Measurements from ENCODE around the gene CACNA1H.

CACNA1H gene

DNA sequence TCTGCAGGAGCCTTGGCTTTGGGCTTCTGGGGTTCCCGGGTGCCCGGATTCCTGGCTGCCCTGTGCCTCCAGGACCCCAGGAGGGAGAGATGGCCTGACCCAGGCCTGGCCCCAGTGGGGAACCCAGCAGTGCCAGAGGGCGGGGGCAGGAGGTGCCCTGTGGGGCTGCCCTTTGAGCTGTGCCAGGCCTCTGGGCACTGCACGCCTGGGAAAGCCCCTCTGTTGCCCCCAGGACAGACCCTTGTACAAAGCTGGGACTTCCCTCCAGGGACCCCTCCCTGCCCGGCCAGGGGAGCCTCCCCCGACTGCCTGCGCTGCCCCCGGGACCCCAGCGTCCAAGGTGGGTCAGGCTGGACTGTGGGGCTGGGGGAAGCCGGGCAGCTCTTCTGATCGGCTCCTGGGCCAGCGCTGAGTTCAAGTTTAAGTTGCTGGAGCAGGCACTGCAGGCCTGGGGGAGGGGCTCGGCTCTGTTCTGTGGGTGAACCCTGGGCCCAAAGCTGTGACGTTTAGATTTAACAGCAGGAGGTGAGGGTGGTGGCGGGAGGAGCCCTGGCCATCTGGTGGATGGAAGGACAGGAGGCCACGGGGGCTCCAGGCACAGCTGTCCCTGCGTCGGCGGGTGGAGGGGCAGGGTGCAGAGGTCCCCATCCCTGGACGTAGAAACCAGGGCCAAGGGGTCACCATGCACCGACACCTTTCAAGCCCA lies 29.2 kb upstream of the CACNA1H start:
- no peak for DNase-seq

DNA sequence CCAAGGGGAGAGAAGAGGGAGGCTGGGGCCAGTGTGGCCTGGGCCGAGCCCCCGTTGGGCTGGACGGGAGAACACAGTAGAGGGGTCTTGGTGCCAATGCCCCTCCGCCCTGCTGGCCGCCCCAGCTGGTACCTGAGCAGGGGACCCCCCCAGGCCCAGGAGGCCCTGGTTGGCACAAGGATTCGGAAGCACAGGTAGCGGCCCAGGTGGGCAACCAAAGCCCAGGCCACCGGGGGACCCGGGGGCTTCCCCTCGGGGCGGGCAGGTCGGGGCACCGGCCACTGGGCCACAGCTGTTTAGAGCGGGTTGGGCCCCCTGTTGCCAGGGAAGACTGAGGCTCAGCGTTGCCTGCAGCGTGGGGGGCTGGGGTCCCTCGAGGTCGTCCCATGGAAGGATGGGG lies 28.6 kb upstream of the CACNA1H start:
- DNase-seq = no peak

DNA sequence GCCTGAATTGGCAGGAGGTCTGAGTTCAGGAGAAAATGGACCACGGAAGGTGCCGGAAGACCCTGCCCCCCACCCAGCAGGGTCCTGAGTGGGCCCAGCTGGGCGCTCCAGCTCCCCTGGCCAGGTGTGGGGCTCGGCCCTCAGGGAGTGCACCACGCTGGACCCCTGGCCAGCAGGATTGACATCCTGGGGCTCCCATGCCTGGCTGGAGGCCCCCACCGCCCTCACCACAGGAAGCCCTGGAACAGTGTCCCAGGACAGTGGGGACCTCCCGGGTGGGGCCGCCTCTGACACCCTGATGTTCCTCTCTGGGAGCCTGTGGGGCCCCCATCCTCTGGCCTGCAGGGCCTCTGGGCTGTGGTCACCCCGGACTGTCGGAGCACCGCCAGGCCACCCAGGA lies 28.1 kb upstream of the CACNA1H start:
- no peak for DNase-seq

DNA sequence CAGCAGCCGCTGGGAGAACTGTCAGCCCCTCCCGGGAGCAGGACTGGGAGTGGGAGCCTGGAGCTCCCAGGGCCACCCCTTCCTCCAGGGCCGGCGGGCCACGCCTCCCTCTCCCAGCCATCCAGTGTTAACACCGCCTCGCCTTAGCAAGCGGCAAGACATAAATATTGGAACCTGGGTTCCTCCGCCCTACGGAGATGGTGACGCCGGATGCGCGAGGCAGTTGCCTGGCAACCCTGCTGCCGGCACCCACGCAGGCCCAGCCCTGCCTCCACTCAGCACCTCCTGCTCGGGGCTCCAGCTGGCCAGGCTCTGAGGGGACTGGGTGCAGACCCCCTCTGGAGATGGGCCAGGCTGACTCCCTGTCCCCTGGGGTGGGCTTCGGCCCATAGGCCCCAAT lies 27.4 kb upstream of the CACNA1H start:
- DNase-seq = no peak

DNA sequence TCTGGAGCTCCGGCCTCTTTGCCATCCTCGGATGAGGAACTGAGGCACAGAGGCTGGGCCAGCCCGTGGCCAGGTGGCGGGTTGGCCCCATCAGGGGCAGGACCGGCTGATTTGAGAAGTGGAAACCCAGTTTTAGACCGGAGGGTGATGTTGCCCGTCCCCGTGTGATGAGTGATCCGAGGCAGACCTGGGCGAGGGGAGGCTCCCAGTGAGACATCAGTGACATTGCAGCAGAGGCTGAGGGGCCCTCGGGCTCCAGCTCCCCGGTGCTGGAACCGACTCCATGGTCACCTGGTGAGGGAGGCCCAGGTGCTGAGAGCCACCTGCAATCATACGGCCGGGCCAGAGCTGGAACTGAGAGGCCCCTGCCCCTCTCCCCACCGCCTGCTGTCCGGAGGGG lies 26.9 kb upstream of the CACNA1H start:
- DNase-seq = no peak

DNA sequence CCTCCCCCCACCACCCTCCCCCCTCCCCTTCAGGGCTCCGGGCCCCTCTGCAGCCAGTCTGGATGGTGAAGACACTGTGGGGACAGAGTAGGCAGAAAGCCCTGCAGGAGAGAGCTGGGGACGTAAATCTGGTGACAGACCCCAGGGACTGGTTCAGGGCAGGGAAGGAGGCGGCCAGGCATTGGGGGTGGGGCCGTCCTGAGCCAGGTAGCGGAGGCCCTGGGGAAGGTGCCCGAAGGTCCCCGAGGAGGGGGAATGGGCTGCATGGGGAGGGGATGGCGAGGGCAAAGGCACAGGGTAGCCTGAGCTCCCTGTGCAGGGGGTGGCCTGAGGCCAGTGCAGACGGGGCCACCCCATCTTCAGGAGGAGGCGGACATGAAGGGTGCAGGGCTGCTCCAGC lies 26.3 kb upstream of the CACNA1H start:
- no peak for DNase-seq

DNA sequence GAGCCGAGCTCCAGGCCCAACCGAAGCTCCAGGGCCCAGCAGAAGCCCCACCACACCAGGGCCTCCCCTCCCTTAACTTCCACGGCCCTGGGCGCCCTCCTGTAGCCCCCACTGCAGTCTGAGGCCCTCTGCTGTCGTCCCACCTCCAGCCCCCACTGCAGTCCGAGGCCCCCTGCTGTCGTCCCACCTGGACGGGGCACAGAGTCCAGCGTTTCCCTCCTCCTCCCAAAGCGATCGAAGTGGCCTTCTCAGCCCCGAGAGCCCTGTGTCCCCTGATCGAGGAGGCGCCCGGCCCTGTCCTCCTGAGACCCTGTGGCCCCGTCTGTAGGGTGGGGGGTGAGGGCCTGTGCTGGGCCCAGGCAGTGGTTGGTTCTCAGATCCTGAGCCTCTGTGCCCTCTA lies 25.8 kb upstream of the CACNA1H start:
- DNase-seq = no peak

DNA sequence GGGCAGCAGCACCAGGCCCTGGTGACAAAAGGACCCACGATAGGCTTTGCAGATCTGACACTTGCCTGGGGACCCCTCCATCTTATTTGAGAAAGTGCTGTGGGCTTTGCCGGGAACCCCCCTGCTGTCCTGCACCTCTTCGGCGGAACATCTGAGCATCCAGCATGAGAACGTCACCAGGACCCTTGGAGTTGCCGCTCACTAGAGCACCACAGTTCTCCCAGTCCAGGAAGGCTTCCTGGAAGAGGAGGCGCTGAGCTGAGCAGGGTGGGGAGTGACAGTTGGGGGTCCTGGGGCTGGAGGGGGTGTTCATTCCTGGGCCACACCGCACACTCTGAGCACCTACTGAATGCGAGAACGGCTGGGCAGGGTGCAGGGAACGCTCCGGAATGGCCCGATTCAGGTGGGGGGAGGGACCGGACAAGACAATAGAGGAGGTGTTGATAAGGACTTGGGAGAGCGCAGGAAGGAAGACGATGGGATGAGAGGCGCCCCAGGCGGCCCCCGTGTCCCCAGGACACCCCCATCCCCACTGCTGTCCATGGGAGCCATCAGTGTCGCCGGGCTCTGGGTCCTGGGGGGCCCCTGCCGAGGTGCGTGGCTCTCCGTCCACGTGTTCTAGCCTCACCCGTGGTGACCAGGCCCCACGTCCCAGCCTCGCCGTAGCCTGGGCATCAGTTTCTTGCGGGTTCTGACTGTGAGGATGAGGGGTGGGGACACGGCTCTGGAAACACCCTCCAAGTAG lies 24.8 kb upstream of the CACNA1H start:
- DNase-seq = no peak

DNA sequence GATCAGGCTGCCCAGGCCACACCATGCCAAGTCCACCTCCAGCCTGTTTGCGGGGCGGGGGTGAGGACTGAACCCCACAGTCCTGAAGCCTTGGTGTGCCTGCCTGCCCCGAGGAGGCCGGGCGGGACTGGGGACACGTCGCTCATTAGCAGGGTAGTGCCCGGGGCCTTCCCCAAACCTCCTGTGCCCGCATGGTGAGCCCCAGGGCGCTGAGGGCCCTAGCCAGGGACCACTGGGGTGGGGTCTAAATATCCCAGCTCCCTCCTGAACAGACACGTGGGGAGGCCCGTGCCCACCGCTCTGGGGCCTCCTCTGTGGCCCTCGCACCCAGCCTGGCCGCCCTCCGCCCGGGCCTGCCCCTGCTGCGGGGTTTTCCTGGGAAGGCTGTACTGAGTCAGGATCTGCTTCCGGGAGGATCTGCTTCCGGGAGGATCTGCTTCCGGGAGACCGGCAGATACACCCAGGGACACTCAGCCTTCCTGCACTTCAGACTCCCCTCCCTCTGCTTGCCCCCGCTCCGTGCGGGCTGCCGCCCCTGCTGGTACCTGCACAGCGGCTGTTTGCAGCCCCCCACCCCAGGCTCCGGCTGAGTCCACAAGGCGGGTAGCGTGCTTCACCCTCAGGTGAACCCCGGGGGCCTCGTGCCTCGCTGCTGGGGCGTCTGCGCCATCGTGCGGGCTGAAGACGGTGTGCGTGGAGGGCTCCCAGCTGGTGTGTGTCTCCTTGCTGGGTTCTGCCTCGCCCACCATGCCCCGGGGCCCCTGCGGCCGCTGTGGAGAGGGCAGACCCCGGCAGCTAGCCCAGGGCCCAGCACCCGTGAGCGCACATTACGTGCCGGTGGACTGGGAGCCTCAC lies 23.6 kb upstream of the CACNA1H start:
- no peak for DNase-seq

DNA sequence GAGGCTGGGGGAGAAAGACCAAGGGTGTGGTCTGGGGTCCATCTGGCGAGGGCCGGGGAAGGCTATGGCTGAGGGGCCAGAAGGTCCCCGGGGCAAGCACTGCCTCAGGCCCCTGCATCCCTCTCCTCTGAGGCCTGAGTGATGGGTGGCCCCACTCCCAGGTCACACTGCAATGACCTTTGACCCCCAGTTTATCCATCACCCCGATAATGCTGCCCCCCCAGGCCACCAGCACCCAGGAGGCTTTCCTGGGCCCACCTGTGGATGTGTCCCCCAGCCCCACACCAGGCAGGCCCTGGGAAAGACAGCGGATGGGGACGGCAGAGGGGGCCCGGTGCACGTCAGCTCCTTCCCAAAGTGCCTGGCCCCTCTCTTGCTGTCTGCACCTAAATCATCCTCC lies 22.5 kb upstream of the CACNA1H start:
- DNase-seq = no peak

DNA sequence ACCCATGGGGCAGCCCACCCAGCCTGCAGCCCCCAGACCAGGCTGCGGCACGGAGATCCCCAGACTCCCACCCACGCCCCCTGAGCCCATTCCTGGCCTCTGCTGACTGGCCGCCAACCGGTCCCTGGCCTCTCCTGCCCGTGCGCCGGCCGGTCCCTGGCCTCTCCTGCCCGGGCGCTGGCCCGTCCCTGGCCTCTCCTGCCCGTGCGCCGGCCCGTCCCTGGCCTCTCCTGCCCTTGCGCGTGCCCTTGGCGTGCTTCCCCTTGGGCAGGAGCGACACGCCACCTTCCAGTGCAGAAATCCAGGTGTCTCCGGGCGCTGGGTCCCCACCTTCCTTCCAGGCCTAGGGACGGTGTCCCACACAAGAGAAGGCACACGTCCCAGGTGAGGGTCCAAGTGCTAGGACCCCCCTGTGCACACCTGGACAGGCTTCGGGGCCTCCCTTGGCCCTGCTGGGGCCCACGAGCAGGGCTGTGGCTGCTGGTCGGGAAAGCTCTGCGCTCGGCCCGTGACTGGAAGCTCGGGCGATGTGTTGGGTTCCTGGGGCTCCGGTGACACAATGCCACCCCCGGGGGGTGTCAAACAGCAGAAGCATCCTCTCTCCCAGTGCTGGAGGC lies 21.4 kb upstream of the CACNA1H start:
- no peak for DNase-seq

DNA sequence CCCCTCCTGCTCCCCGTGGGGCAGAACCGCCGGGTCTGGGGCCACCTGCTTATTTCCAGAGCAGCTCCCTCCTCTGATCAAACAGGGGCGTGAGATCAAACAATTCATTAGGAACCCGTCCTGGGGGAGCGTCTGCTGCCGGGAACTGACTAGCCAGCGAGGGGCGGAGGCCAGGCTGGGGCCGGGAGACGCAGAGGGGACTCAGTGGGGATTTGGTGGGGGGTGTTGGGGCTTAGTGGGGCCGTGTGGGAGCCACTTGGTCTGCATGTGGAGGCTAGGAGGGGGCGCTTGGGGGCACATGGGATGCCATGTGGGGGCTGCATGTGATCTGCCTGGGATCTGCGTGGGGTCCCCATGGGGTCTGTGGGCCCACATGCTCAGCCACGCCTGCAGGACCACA lies 20.5 kb upstream of the CACNA1H start:
- DNase-seq = no peak

DNA sequence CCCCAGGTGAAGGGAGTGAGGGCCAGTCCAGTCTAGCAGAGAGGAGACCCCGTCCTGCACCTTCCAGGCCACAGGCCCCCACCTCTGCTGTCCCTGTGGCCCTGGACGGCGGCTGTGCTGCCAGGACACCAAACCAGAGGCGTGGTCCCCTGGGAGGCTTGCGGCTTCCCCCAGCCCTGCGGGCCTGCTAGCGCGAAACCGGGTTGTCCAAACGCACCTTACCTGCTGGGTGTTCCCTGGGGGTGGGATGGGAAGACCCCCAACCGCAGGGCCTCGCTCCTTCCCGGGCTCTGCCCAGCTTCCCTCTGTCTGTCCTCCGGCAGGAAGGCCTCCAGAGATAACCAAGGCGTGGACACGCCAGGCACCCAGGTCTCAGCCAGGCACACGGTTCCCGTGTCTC lies 19.6 kb upstream of the CACNA1H start:
- no peak for DNase-seq

DNA sequence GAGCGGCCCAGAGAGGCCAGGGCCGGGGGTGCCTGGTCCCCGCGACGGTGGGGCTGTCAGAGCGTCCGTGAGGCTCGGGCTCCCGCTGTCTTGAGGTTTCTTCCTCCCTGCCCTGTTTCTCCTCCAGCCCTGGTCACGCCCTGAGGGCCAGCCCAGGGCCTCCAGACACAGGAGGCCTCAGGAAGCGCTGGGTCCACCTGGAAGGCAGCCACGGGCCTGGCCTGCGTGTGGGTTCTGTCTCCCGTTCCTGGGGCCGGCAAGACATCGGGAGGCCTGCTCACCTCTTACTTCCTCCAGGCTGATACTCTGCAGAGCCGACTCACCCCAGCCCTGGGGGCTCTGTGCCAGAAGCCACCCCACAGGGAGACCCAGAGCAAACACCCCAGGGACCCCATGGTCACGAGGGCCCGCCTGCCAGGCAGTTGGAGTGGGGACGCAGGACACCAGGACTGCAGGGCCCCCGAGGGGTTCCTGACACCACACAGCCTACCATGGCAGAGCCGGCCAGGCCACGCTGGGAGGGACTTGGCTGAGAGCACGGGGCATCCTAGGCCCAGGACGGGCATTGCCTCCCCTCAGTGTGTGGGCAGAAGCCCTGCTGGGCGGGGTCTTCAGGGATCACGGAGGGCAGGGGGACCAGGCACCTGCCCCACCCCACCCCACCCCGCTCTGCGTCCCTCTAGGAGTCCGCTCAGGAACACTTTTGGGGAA lies 18.9 kb upstream of the CACNA1H start:
- DNase-seq = no peak

DNA sequence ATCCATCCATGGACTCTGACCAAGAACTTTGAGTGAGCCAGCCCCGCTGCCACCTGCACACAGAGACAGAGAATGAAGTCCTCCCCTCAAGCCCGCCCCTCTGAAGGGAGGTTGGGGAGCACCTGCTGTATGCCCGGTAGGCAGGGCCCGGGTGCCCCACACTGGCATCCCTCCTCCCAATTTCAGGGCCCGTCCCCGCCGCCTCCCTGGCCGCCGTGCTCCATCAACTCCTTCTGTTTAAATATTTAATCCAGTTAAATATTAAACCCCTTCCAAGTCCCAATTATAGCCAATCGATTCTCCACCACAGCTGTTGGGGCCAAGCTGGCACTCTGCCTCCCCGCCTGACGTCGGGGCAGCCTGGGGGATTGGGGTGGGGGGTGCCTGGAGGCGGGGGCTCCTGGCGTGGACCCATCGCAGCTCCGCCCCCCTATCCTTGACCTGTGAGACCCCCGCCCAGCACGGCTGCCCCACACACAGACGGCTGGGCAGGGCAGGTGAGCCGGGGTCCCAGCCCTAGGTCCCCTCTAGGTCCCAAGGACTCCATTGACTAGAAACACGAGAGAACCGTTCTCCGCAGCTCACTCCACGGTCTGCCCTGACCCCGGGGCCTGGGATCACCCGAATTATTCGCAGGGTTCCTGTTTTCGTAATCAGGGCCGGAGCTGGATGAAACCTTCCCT lies 18.0 kb upstream of the CACNA1H start:
- no peak for DNase-seq

DNA sequence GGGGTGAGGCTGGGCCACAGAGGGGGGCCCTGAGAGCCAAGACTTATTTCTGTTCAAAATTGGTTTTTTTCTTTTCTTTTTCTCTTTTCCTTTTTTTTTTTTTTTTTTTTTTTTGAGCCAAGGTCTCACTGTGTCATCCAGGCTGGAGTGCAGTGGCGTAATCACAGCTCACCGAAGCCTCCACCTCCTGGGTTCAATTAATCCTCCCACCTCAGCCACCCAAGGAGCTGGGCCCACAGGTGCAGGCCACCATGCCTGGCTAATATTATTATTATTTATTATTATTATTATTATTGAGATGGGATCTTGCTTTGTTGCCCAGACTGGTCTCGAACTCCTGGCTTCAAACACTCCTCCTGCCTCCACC lies 17.5 kb upstream of the CACNA1H start:
- DNase-seq = no peak

DNA sequence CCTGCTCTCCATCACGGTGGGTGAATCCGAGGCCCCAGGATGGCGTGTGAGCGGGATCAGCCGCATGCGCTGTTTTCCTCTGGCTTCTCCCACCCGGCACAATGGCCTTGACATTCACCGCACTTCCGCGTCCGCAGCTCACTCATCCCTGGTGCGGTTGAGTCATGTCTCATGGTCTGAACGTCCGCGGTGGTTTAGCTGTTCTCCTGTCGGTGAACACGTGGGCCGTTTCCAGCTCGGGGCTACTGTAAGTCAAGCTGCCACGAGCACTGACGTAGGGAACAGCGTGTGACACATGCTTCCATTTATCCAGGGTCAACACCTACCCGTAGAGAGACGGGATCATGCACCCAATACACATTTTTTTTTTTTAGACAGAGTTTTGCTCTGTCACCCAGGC lies 15.3 kb upstream of the CACNA1H start:
- DNase-seq = no peak

DNA sequence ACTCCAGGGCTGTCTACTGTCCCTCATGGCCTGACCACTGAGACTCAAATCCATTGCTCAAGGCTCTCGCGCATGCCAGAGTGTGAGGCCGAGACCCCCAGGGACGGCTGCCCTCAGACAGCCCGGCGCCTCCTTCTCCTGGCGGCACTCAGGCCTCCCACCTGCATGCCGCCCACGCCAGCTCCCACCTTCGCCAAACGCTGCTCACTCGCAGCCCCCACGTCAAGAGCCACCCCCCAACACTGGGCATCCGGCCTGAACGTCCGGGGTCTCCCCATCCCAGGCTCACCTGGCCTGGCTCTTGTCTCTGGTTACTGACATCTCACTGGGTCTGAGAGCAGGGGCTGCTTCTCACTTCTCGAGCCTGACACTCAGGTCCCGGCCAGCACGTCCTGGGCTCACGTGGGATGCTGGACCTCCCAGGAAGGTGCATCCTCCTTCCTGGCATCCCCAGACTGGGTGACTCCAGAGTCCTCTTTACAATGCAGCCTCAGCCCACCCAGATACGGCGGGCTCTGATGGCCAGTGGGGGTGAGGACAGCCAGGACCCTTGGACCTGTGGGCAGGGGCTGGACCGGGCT lies 12.2 kb upstream of the CACNA1H start:
- no peak for DNase-seq

DNA sequence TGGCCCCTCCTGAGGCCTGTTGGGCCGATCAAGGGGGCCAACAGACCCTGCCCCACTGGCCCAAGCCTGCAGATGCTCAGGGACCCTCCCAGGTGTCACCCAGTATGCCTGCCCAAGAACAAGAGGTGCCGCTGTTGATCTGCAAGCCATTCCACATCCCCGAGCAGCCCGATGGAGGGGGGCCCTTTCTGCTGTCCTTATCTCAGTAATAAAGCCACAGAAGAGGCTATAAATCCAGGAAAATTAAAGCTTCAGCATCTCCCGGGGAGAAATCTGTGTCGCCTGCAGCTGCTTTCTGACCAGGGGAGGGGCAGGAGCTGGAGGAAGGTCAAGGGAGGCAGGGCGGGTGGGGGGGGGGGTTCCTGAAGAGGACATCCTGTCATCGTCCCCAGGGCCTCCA lies 11.7 kb upstream of the CACNA1H start:
- DNase-seq = no peak

DNA sequence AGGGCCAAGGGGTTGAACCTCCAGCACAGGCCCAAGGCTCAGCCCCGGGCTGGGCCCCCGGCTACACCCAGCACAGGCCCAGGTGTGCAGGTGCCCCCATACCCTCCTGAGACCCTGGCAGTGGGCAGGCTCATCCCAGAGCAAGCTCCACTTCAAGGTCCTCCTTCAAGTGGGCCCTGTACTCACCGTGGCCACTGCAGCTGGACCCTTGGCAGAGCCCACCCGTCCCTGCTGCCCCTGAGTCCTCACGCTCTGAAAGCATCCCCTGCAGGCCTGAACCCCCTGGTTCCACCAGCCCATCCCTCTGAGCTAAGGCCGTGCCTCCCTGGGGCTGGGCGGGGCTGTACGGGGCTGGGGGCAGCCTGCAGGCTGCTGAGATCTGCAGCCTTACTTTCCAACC lies 11.2 kb upstream of the CACNA1H start:
- DNase-seq = no peak

DNA sequence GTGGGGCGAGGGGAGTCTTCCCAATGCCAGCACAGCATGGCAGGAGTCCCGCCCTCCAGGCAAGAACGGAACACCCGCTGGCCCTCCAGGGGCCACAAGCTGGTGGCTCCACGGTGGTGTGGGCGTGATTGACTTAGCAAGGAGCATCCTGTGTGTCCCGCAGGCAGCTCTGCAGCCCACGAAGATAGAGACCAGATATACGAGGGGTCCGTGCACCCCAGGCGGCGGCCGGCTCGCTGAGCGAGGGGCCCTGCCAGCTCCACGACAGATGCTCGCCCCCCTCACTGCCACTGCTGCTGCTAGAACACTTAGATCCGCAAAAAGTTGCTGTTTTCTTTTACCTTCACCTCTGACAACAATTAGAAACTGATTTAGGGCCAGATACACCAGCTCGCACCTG lies 10.0 kb upstream of the CACNA1H start:
- DNase-seq = no peak
